Glomerular visceral epithelial cell (primary cell): ENCODE data around the gene MAP2K7.
"Not testable (repeated sequence)": the region's sequence is repeated elsewhere in the genome, so short reads cannot be mapped to it uniquely, and the experiment has no call there.

Experiments used
- DNase-seq: peaks from one replicate; pipeline ENCODE4 v3.0.0-alpha.2; 2016; ENCODE audit errors: extremely low spot score

MAP2K7 gene

DNA sequence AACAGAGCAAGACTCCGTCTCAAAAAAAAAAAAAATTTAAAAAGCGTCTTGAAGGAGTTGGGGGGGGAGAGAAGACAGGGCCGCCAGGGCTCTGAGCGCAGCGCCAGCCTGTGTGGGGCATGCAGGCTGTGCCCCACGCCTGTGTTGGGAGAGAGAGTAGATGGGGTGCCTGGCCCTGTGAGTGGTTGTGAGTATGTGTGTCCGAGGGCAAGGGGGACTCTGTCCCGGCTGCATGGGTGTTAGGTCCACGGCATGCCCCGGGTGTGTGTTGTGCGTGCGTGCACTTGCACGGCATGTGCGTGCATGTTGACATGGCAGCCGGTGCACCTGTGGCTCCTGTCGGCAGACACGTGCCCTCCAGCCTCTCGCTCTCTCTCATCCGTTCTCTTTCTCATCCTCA lies 3.4 kb downstream of the MAP2K7 start:
- no peak for DNase-seq

DNA sequence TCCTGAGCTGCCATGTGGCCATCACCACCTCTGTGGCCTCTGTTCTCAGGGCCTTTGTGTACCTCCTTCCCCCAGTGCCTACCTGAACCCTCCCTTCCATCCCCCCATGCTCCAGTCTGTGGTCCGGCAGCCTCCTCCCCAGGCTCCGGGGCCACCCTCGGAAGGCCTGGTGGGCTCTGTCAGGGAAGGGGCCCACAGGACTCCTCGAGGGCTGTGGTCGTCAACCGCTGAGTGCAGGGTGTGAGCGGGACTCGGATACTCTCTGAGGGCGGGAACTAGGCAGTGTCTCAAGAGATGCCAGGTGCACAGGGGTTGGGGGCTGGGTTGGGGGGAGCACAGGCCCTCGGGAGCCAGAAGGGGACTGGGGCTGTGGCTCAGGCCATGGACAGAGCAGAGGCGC lies 3.9 kb downstream of the MAP2K7 start:
- DNase-seq: no peak

DNA sequence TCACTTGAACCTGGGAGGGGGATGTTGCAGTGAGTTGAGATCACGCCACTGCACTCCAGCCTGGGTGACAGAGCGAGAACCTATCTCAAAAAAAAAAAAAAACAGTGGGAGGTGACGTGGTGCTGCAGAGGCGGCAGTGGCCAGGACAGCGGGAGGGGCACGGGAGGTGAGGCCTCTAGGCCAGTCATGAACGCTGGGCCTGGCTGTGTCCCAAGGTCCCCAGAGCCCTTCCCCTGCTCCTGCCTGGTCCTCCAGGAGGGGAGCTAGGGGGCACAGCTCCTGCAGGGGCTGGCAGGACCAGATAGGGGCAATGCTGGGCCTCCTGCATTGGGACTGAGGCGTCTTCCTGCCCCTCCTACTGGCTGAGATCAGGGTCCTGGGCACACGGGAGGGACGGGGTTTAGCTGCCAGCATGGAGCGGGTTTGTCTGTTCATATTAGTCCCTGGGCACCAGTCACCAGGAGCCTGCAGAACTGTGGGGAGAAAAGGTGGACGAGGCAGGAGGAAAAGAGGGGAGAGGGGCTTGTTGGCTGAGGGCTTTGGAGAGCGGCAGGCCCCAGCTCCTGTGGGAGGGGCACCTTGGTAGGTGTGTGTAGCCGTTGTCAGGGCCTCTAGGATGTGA lies 4.5 kb downstream of the MAP2K7 start:
- DNase-seq: no peak

DNA sequence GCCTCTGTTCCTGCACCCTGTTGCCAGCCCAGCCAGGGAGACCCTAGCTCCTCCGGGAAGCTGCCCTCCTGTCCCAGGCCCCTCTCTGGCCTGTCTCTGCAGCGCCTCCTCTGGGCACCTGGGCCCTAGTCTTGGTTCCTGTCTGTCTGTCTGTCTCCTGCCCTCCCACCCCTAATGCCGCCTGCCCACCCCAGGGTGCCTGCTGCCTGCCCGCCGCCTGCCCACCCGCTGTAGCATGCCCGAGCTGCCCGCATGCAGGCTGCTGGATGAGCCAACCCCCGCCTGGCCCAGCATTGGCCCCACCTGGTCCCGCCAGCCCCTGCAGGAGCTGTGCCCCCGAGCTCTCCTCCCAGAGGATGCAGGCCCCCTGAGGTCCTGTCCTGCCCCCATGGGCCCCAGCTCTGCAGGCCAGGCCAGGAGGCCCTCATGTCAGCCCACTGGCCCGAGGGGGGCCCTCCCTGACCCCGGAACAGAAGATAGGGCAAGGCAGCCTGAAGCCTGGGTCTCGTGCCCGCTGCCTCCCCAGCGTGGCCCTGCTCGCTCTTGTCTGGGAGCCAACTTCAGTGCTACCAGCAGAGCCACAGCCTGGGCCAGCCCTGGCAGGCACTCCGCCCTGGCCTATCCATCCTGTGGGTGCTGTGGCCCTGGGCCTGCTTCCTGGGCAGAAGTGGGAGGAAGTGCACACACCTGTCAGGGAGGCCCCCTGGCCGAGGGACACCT lies 5.2 kb downstream of the MAP2K7 start:
- no peak for DNase-seq

DNA sequence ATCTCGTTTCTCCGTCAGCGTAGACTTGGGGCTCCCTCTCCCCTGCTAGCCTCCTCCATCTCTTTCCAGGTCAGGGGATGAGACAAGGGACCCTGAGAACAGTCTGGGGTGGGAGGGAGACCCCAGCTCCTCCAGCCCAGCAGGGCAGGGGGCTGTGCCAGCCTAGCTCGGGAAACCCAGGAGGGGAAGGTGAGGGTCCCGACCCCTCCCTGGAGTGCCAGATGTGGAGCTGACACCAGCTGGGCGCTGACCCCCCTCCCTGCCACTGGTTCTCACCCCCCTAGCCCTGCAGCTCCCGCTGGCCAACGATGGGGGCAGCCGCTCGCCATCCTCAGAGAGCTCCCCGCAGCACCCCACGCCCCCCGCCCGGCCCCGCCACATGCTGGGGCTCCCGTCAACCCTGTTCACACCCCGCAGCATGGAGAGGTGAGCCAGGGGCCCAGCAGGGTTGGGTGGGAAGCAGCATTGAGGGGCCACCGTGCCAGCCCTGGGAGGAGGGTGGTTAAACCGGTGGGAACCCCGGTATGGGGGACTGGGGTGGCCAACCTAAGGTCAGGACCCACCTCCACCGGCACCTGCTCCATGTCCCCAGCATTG lies 5.9 kb downstream of the MAP2K7 start:
- DNase-seq: no peak

DNA sequence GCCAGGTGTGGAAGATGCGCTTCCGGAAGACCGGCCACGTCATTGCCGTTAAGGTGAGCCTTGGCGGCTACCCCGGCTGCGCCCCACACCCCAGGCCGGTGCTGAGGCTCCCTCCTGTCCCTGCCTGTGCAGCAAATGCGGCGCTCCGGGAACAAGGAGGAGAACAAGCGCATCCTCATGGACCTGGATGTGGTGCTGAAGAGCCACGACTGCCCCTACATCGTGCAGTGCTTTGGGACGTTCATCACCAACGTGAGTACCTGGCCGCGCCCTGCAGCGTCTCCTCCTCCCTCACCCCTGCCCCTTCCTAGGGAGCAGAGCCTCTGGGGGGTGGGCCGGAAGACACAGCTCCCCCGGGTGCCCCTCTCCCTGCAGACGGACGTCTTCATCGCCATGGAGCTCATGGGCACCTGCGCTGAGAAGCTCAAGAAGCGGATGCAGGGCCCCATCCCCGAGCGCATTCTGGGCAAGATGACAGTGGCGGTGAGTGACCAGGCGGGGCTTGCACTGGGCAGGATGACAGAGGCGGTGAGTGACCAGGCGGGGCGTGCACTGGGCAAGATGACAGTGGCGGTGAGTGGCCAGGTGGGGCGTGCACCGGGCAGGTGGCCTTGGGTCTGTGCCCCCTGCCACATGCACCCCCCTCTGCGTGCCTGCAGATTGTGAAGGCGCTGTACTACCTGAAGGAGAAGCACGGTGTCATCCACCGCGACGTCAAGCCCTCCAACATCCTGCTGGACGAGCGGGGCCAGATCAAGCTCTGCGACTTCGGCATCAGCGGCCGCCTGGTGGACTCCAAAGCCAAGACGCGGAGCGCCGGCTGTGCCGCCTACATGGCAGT lies 6.9 kb downstream of the MAP2K7 start:
- no peak for DNase-seq

DNA sequence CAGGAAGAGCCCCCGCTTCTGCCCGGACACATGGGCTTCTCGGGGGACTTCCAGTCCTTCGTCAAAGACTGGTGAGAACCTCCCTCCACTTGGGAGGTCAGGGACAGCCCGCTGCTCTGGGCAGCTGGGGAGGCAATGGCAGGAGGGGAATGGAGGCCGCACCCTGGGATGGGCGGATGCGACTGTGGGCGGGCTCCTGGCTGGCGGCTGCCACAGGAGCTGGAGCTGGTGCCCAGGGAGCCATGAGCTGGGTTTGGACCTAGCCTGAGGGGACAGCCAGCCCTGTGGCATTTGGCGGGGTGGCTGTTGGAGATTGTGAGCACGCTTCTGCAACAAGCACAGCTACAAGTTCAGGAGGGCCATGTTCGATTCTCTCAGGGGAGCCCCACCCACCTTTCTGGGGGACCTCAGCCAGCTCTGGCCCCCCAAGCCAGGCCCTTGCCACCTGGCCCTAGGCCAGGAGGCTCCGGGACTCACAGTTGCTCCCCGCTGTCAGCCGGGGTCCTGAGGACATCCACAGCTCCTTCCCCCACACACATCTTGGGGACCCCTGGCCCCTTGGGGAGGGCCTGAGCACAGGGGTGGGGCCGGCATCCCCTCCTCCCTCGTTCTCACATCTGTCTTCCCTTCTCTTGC lies 7.9 kb downstream of the MAP2K7 start:
- no peak for DNase-seq

DNA sequence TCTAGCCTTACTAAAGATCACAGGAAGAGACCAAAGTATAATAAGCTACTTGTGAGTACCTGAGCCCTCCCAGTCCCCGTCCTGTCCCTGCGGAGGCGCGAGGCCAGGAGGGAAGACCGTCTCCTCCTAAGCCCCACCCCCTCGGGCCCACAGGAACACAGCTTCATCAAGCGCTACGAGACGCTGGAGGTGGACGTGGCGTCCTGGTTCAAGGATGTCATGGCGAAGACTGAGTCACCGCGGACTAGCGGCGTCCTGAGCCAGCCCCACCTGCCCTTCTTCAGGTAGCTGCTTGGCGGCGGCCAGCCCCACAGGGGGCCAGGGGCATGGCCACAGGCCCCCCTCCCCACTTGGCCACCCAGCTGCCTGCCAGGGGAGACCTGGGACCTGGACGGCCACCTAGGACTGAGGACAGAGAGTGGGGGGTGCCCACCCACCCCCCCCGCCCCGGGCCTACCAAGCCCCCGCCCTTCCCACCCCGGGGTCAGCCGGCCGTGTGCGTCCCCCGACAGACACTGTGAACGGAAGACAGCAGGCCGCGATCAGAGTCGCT lies 8.5 kb downstream of the MAP2K7 start:
- DNase-seq: no peak

DNA sequence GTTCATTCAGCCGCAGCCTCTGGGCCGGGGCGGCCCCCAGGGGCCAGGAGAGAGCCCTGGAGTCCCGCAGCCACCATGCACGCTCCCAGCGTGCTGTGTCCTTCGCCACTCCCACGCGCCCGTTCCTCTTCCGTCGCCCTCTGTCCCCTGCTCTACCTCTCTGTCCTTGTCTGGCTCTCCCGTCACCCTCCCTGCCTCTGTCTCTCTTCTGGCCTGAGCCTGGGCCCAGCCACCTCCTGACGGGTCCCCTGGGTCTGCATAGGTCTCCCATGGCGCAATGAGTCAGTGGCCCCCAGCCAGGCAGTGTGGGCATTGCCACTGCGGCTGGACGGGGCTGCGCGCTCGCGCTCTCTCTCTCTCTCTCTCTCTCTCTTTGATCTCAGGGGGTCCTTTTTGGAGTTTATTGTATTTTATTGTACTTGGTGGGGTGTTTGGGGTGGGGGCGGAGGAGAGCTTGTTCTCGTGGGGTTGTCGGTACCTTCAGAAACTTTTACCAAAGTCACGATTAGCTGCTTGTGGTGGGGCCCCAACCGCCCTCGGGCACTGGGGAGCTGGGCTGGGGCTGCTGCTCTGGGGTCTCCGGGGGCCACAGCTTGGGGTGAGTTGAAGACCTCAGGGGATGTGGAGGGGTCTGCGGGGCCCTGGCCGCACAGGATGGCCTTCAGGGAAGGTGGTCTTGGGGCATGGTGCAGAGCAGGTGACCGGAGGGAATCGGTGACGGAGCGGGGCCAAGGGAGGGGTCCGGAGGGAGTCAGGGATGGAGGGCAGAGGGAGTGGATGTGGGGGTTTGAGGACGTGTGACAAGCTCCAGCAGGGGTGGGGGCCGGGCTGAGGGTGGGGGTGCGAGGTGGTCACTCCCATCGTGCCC lies 9.3 kb downstream of the MAP2K7 start:
- no peak for DNase-seq

DNA sequence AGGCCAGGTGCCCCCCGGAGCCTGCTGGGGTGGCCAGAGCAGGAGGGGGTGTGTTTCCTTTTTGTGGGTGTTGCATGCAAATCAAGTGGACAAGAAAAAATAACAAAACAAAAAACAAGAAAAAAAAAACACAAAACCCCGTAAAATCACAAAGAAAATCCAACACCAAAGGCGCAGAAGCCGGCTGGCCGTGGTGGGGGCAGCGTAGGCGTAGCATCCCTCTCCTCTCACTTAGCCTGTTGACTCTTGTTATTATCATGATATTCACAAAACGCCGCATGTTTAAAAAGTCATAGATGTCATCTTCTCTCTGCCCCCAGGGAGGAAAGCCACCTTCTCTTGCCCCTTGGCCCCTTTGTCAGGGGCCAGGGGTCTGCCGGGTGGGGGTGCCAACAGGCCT lies 10.0 kb downstream of the MAP2K7 start:
- DNase-seq: no peak

DNA sequence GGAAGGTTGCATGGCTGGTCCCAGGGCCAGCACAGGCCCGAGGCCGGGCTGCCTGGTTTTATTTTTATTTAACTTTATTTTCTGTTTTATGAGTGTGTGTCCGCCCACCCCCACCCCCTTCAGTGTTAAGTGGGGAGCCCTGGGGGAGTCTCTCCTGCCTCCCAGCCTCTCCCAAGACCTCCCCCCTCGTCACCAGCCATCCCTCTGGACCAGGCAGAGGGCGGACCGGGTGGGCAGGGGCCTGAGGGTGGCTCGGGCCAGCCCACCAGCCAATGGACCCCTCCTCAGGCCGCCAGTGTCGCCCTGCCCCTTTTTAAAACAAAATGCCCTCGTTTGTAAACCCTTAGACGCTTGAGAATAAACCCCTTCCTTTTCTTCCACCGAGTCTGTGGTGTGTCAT lies 10.4 kb downstream of the MAP2K7 start:
- no peak for DNase-seq

DNA sequence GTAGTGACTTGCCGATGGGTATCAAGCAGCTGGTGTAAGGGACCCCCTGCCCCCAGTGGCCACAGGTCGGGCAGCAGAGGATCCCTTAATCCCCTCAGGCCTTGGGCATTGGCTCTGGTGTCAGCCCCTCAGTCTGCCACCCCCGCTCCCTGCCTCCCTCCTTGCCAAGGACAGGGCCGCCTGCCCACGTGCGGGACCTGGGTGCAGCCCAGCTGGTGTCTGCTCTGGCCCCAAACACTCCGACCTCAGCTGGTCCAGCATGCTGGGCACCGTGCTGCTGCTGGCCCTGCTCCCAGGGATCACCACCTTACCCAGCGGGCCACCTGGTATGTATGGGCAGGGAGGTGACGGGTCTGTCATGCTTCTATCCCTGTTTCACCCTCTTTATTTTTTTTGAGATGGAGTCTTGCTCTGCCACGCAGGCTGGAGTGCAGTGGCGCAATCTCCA lies 10.9 kb downstream of the MAP2K7 start, which contains the start of gene TGFBR3L:
Gene TGFBR3L (plus strand): TSS at position 233 of the 448 bp plus-strand sequence.
- no peak for DNase-seq

DNA sequence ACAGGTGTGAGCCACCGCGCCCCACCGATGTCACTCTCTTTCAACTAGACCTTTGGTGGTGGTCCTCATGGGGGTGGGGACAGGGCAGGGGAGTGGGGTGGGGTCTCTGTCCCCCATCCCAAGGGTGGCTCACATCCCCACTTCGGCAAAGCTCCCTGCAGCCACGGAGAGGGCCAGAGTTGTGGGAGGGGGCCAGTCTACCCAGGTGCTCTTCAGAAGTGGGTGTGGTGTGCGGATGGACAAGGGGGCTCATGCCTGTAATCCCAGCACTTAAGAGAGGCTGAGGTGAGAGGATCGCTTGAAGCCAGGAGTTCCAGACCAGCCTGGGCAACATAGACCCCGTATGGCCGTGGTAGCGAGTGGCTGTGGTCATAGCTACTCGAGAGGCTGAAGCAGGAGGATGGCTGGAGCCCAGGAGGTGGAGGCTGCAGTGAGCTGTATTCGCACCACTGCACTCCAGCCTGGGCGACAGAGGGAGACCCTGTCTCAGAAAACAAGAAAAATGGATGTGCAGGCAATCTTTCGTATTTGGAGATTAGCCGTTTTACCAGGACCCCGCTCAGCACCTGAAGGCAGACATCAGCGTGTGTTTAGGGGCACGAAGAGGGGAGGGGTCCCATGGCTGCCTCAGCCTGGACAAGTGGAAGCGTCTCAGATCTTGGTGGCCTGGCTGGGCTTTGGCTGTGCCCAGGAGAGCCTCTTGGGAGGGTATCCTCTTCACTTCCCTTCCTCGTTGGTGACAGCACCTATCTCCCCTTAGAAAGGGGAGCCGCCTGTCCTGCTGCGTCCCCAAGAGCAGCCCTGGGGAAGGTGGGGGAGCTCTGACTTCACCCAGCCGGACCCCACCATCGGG lies 11.8 kb downstream of the MAP2K7 start:
- no peak for DNase-seq

DNA sequence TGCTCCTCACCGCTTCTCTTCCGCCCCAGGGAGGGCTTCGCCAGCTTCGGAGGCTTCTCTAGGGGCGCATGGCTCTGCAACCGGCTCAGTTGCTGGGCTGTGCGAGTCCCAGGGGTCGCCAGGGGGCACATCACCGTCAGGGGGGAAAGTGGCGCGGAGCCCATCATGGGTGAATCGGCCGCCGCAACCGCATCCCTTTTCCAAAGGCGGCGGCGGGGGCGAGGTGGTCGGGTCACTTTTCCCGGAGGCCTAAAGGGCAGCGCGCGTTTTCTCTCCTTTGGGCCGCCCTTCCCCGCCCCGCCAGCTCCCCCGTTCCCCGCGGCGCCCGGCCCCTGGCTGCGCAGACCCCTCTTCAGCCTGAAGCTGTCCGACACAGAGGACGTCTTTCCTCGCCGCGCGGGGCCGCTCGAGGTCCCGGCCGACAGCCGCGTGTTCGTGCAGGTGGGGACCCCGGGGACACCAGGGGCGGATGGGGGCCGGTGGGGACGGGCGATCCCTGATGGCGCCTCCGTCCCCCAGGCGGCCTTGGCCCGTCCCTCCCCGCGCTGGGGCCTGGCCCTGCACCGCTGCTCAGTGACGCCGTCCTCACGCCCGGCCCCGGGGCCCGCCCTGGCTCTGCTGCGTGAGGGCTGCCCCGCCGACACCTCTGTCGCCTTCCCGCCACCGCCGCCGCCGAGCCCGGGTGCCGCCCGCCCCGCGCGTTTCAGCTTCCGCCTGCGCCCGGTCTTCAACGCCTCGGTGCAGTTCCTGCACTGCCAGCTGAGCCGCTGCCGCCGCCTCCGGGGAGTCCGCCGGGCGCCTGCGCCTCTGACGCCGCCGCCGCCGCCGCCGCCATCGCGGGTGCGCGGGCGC lies 12.7 kb downstream of the MAP2K7 start:
- DNase-seq: no peak

DNA sequence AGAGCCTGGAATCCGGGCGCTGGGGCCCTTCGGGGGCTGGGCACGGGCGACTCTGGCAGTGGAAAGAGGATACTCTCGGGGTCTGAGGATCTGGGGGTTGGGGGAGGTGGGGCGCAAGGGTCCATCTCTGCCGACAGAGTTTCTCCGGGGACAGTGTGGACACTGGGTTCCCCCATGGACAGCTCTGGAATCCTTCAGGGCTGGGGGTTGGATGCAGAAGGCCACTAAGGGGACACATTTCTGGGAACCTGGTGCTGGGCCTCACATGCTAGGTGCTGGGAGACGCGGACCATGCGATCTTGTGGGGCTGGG lies 13.2 kb downstream of the MAP2K7 start:
- DNase-seq: no peak

DNA sequence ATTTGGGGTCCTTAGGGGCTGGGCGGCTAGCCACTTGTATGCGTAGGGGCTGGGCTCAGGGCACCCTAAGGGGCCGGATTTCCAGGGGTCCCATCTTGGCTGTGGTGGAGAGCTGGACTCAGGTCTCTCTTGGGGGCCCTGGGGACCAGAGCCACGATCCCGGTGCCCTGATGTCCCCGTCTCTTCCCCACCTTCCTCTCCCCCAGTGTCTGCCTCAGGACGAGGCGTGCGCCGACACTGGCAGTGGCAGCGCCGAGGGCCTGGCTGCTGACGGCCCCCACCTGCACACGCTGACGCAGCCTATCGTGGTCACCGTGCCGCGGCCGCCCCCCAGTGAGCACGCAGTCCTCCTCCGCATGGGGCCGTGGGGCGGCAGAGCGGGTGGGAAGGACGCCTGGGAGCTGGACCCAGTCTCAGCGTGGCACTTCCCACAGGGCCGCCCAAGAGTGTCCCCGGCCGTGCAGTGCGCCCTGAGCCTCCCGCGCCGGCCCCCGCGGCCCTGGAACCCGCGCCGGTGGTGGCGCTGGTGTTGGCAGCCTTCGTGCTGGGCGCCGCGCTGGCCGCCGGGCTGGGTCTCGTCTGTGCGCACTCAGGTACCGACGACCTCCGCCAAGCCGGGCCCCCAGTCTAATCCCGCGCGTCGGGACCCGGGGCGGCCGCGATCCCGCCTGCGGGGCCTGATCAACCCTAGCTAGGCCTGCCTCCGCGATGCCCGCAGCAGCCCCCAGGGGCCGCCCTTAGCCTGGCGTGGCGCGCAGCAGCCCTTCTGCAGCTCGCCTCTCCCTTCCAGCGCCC lies 13.8 kb downstream of the MAP2K7 start:
- peak; percentile 39 for DNase-seq

DNA sequence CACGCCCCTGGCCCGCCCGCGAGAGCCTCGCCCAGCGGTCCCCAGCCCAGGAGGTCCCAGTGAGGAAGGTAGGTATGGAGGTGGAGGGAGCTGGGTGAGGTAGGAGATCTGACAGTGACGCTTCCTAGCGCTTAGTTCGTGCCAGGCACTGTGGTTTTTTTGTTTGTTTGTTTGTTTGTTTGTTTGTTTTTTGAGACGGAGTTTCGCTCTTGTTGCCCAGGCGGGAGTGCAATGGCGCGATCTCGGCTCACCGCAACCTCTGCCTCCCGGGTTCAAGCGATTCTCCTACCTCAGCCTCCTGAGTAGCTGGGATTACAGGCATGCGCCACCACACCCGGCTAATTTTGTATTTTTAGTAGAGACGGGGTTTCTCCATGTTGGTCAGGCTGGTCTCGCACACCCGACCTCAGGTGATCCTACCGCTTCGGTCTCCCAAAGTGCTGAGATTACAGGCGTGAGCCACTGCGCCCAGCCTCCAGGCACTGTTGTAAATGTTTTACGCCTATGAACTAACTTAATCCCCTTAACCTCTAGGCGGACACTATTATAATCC lies 14.5 kb downstream of the MAP2K7 start:
- not testable (repeated sequence) for DNase-seq
